Measurements from ENCODE around the gene LZTS2.

LZTS2 gene

GRCh38 chr10:101035916-101036702, 36.5 kb downstream of the LZTS2 start:
- DNase-seq: no peak

GRCh38 chr10:101036726-101037125, 37.1 kb downstream of the LZTS2 start:
- DNase-seq: no peak

GRCh38 chr10:101038484-101038883, 38.9 kb downstream of the LZTS2 start:
- DNase-seq: no peak

- no peak for DNase-seq
Measured at GRCh38 chr10:101040061-101040460, 40.5 kb downstream of the LZTS2 start.

GRCh38 chr10:101040851-101041250, 41.2 kb downstream of the LZTS2 start:
- DNase-seq: no peak

- DNase-seq: peak; percentile 82
Measured at GRCh38 chr10:101041252-101041761, 41.7 kb downstream of the LZTS2 start.

GRCh38 chr10:101042118-101042517, 42.5 kb downstream of the LZTS2 start:
- no peak for DNase-seq

GRCh38 chr10:101042667-101043362, 43.2 kb downstream of the LZTS2 start:
- DNase-seq: peak; percentile 98

GRCh38 chr10:101043363-101043707, 43.7 kb downstream of the LZTS2 start:
- DNase-seq: no peak

GRCh38 chr10:101044117-101044516, 44.5 kb downstream of the LZTS2 start:
- DNase-seq: no peak

- DNase-seq: no peak
Measured at GRCh38 chr10:101046332-101047238, 47.0 kb downstream of the LZTS2 start.

- DNase-seq: no peak
Measured at GRCh38 chr10:101047268-101047667, 47.7 kb downstream of the LZTS2 start.

GRCh38 chr10:101047961-101048892, 48.6 kb downstream of the LZTS2 start:
- DNase-seq: no peak

- peak; percentile 19 for DNase-seq
Measured at GRCh38 chr10:101050208-101051069, 50.8 kb downstream of the LZTS2 start.

GRCh38 chr10:101052285-101052684, 52.7 kb downstream of the LZTS2 start:
- peak; percentile 73 for DNase-seq

- DNase-seq: peak; percentile 62
Measured at GRCh38 chr10:101053516-101053915, 53.9 kb downstream of the LZTS2 start.

- DNase-seq: no peak
Measured at GRCh38 chr10:101054351-101054750, 54.7 kb downstream of the LZTS2 start.

GRCh38 chr10:101054876-101055275, 55.3 kb downstream of the LZTS2 start:
- DNase-seq: no peak

GRCh38 chr10:101055411-101055810, 55.8 kb downstream of the LZTS2 start:
- DNase-seq: no peak

GRCh38 chr10:101056365-101057151, 57.0 kb downstream of the LZTS2 start:
- no peak for DNase-seq

Measured in HCEC 1CT (cell line).